ENCODE results near the gene TMEM161B.
"Not testable (repeated sequence)": the region's sequence is repeated elsewhere in the genome, so short reads cannot be mapped to it uniquely, and the experiment has no call there.

- TF ChIP-seq POLR2AphosphoS5 (IDR thresholded peaks at IDR 0.05; ENCODE audit: low read depth); CTCF (IDR thresholded peaks at IDR 0.05; ENCODE audit: insufficient read depth, low read length): not testable (repeated sequence)
Measured at GRCh38 chr5:88264565-88264964, 4.1 kb downstream of the TMEM161B start.

Measured in HL-60 (cell line).